Panc1 (cell line): ENCODE measurements around the gene KCNMA1. TPM values are rescaled to one million over a fixed set of nuclear protein-coding genes. Genes with fewer than 3 reads are reported as not detected.

ENCODE experiments used
- ATAC-seq: fragments of 200-7000 bp; cut with Tn5 transposase; 2 replicates; pipeline ENCODE4 v1.9.1; 2020; ENCODE audit warnings: mild to moderate bottlenecking, moderate library complexity
- BruUV-seq: library from RNA; stranded (reverse); fragments of 400-500 nt; replicated peaks from 2 replicates; lab custom pipeline; 2021; lab: Mats Ljungman, UMichigan
- CTCF ChIA-PET: fragments of 300-600 bp; sonication (Branson Sonifier 250); formaldehyde crosslinking; loops from one replicate; lab custom pipeline; 2022; ENCODE audit warnings: antibody characterized with exemption; lab: Charles Lee
- POLR2A ChIA-PET: fragments of 300-600 bp; sonication (Branson Sonifier 250); formaldehyde crosslinking; loops from one replicate; lab custom pipeline; 2022; ENCODE audit warnings: antibody characterized with exemption; lab: Charles Lee
- DNase-seq: peaks from one replicate; pipeline ENCODE4 v3.0.0-alpha.2; 2010; ENCODE audit warnings: low read depth, low spot score
- H3K27ac ChIP-seq: 2 replicates; pipeline ENCODE4 v1.5.1; 2011; ENCODE audit warnings: mild to moderate bottlenecking, low read length, inconsistent platforms
- H3K27me3 ChIP-seq: fragments of 200-500 bp; sonication (Bioruptor generic); 2 replicates; pipeline ENCODE4 v1.6.0; 2014; ENCODE audit warnings: low read length, inconsistent platforms; ENCODE audit not compliant: control insufficient read depth, insufficient read depth
- H3K36me3 ChIP-seq: fragments of 200-500 bp; sonication (Bioruptor generic); 2 replicates; pipeline ENCODE4 v1.5.1; 2014; ENCODE audit warnings: inconsistent platforms, mild to moderate bottlenecking, low read length, moderate library complexity; ENCODE audit not compliant: control insufficient read depth, insufficient read depth
- H3K4me1 ChIP-seq: 2 replicates; pipeline ENCODE4 v1.5.1; 2011; ENCODE audit warnings: inconsistent platforms, mild to moderate bottlenecking, low read length, moderate library complexity; ENCODE audit not compliant: control insufficient read depth, insufficient read depth
- H3K4me3 ChIP-seq, 2 experiments: 2 replicates each; pipeline ENCODE4 v1.5.1; 2011 to 2012; ENCODE audit warnings: low read depth in 2 of 2, low read length in 2 of 2, mild to moderate bottlenecking in 2 of 2, inconsistent platforms in 1 of 2, moderate library complexity in 1 of 2
- H3K9me3 ChIP-seq: fragments of 200-500 bp; sonication (Bioruptor generic); 2 replicates; pipeline ENCODE4 v1.5.1; 2014; ENCODE audit warnings: low read depth, mild to moderate bottlenecking, inconsistent platforms, low read length, moderate library complexity; ENCODE audit not compliant: control insufficient read depth, insufficient read depth
- CTCF ChIP-seq: fragments of 450-650 bp; IDR thresholded peaks from 2 replicates; pipeline ENCODE4 v1.5.1; 2017; ENCODE audit warnings: mild to moderate bottlenecking
- POLR2AphosphoS5 ChIP-seq: IDR thresholded peaks from 2 replicates; pipeline ENCODE4 v1.6.1; 2012; ENCODE audit warnings: mild to moderate bottlenecking, low read depth, low read length, moderate library complexity
- REST ChIP-seq, 2 experiments: IDR thresholded peaks; 2 replicates each; pipeline ENCODE4 v1.6.1; 2011 to 2012; ENCODE audit warnings: low read depth in 2 of 2, control low read depth in 1 of 2, low read length in 1 of 2, mild to moderate bottlenecking in 1 of 2, moderate library complexity in 1 of 2; ENCODE audit not compliant: insufficient read depth in 1 of 2
- SIN3A ChIP-seq: IDR thresholded peaks from 2 replicates; pipeline ENCODE4 v1.6.1; 2012; ENCODE audit warnings: low read depth, mild to moderate bottlenecking, low read length, moderate library complexity, borderline replicate concordance; ENCODE audit not compliant: insufficient read depth
- TCF7L2 ChIP-seq: IDR thresholded peaks from 2 replicates; pipeline ENCODE4 v1.6.1; 2011; ENCODE audit warnings: mild to moderate bottlenecking, low read depth, low read length, inconsistent platforms
- in situ Hi-C: cut with HindIII; loops from 2 replicates; pipeline ENCODE4 v1.10.0; 2016; ENCODE audit warnings: low sequenced_read_pairs, low pct_unique_long_range_greater_than_20kb
- intact Hi-C: fragments of 100-400 bp; cut with micrococcal nuclease; formaldehyde crosslinking; loops from one replicate; pipeline ENCODE4 v1.10.0; 2022; ENCODE audit not compliant: unreplicated experiment
- total RNA-seq: library from RNA; stranded (reverse); gene quantifications from one replicate; pipeline ENCODE4 v1.2.1, GENCODE V29; 2021; ENCODE audit not compliant: unreplicated experiment

The KCNMA1 gene
- total RNA-seq, 1 experiment from 2014 or later, result 91.9 TPM

- no peak for ATAC-seq
- Histone ChIP-seq H3K27me3 (no peaks in the 10 kb centered on the region), H3K4me1 (peaks cover 35% of the 10 kb centered on the region), H3K36me3 (no peaks in the 10 kb centered on the region), H3K9me3 (no peaks in the 10 kb centered on the region), H3K4me3 (no peak overlapping the region), H3K27ac (peak overlapping the region; percentile 53)
- intact Hi-C loops, result no loop called here
- ChIA-PET POLR2A (no interaction called here), CTCF (no interaction called here)
- in situ Hi-C loops, result no loop called here
- no peak for TF ChIP-seq POLR2AphosphoS5
- TF ChIP-seq REST (IDR thresholded peaks at IDR 0.05; ENCODE audit: insufficient read depth in 1 of 2, low read depth in 2 of 2, low read length in 1 of 2), result no peak
- BruUV-seq, result no TSS peak
- no peak for DNase-seq
Observed at GRCh38 chr10:77594471-77594783, 43.2 kb downstream of the KCNMA1 start.

- POLR2A ChIA-PET, result no interaction called here
- Histone ChIP-seq H3K27me3 (no peaks in the 10 kb centered on the region), H3K4me3 (no peak overlapping the region), H3K4me1 (peaks cover 37% of the 10 kb centered on the region), H3K36me3 (no peaks in the 10 kb centered on the region), H3K9me3 (no peaks in the 10 kb centered on the region), H3K27ac (peak overlapping the region; percentile 53)
- BruUV-seq, result no TSS peak
- ATAC-seq, result no peak
- DNase-seq, result no peak
- CTCF ChIA-PET, result no interaction called here
- TF ChIP-seq TCF7L2, result no peak
- TF ChIP-seq SIN3A, result no peak
- no peak for TF ChIP-seq REST (IDR thresholded peaks at IDR 0.05; ENCODE audit: insufficient read depth in 1 of 2, low read depth in 2 of 2, low read length in 1 of 2)
- TF ChIP-seq POLR2AphosphoS5, result no peak
- TF ChIP-seq CTCF, result no peak
- in situ Hi-C loops, result no loop called here
- intact Hi-C loops, result no loop called here
Observed at GRCh38 chr10:77593771-77594470, 43.7 kb downstream of the KCNMA1 start.
